H9 (cell line): ENCODE measurements around the gene RAB40C. TPM values are rescaled to one million over a fixed set of nuclear protein-coding genes. Genes with fewer than 3 reads are reported as not detected.

Source experiments
- DNase-seq: peaks from one replicate; pipeline ENCODE4 v3.0.0-alpha.2; 2017
- H2AFZ ChIP-seq: one replicate; pipeline ENCODE4 v1.6.1; 2013; ENCODE audit warnings: mild to moderate bottlenecking, low read length, control low read depth, moderate library complexity
- H2AK5ac ChIP-seq: 2 replicates; pipeline ENCODE4 v1.6.1; 2013; ENCODE audit warnings: low read length, control low read depth, mixed read lengths; ENCODE audit not compliant: insufficient read length
- H2BK120ac ChIP-seq: one replicate; pipeline ENCODE4 v1.6.1; 2013; ENCODE audit warnings: low read depth, mild to moderate bottlenecking, low read length, control low read depth, inconsistent platforms; ENCODE audit not compliant: poor library complexity, severe bottlenecking
- H2BK12ac ChIP-seq: 2 replicates; pipeline ENCODE4 v1.6.1; 2013; ENCODE audit warnings: low read length, control low read depth, mixed read lengths, low read depth; ENCODE audit not compliant: insufficient read length
- H2BK15ac ChIP-seq: 2 replicates; pipeline ENCODE4 v1.6.1; 2013; ENCODE audit warnings: low read depth, low read length, control low read depth
- H2BK20ac ChIP-seq: one replicate; pipeline ENCODE4 v1.6.1; 2013; ENCODE audit warnings: low read depth, mild to moderate bottlenecking, low read length, control low read depth, inconsistent platforms; ENCODE audit not compliant: poor library complexity, severe bottlenecking
- H2BK5ac ChIP-seq: 2 replicates; pipeline ENCODE4 v1.6.1; 2013; ENCODE audit warnings: low read length, control low read depth, mixed read lengths; ENCODE audit not compliant: insufficient read length
- H3K14ac ChIP-seq: 2 replicates; pipeline ENCODE4 v1.6.1; 2013; ENCODE audit warnings: low read length, control low read depth; ENCODE audit not compliant: insufficient read depth
- H3K18ac ChIP-seq: 2 replicates; pipeline ENCODE4 v1.6.1; 2013; ENCODE audit warnings: low read depth, mild to moderate bottlenecking, mixed read lengths, low read length, control low read depth; ENCODE audit not compliant: insufficient read length
- H3K23ac ChIP-seq: 2 replicates; pipeline ENCODE4 v1.6.1; 2013; ENCODE audit warnings: low read length, control low read depth, mixed read lengths, low read depth; ENCODE audit not compliant: insufficient read length
- H3K23me2 ChIP-seq: 2 replicates; pipeline ENCODE4 v1.6.1; 2013; ENCODE audit warnings: low read depth, mild to moderate bottlenecking, mixed read lengths, low read length, control low read depth; ENCODE audit not compliant: insufficient read length, poor library complexity, severe bottlenecking
- H3K27ac ChIP-seq: 2 replicates; pipeline ENCODE4 v1.5.1; 2013; ENCODE audit warnings: low read length, control low read depth, mixed read lengths, low read depth; ENCODE audit not compliant: insufficient read length
- H3K27me3 ChIP-seq: 2 replicates; pipeline ENCODE4 v1.6.1; 2013; ENCODE audit warnings: low read length, control low read depth, inconsistent platforms; ENCODE audit not compliant: insufficient read depth
- H3K4ac ChIP-seq: 2 replicates; pipeline ENCODE4 v1.6.1; 2013; ENCODE audit warnings: low read depth, mild to moderate bottlenecking, control low read depth, inconsistent platforms, low read length, moderate library complexity
- H3K4me1 ChIP-seq: 2 replicates; pipeline ENCODE4 v1.6.1; 2013; ENCODE audit warnings: low read length, control low read depth, inconsistent platforms; ENCODE audit not compliant: insufficient read depth
- H3K4me2 ChIP-seq: 2 replicates; pipeline ENCODE4 v1.6.1; 2013; ENCODE audit warnings: low read length, control low read depth, mixed read lengths; ENCODE audit not compliant: insufficient read length, insufficient read depth
- H3K56ac ChIP-seq: 2 replicates; pipeline ENCODE4 v1.6.1; 2013; ENCODE audit warnings: low read depth, mild to moderate bottlenecking, mixed read lengths, low read length, control low read depth; ENCODE audit not compliant: insufficient read length
- H3K79me1 ChIP-seq: 2 replicates; pipeline ENCODE4 v1.6.1; 2013; ENCODE audit warnings: low read depth, mild to moderate bottlenecking, moderate library complexity, low read length, control low read depth, inconsistent platforms; ENCODE audit not compliant: insufficient read depth, poor library complexity, severe bottlenecking
- H3K79me2 ChIP-seq: 2 replicates; pipeline ENCODE4 v1.6.1; 2013; ENCODE audit warnings: low read length, control low read depth, inconsistent platforms; ENCODE audit not compliant: insufficient read depth
- H3K9ac ChIP-seq: 2 replicates; pipeline ENCODE4 v1.6.1; 2013; ENCODE audit warnings: low read length, control low read depth, mixed read lengths; ENCODE audit not compliant: insufficient read length; ENCODE audit errors: extremely low read depth
- H3K9me3 ChIP-seq: one replicate; pipeline ENCODE4 v1.6.1; 2013; ENCODE audit warnings: low read depth, low read length, inconsistent platforms; ENCODE audit not compliant: control insufficient read depth
- H3T11ph ChIP-seq: one replicate; pipeline ENCODE4 v1.6.1; 2013; ENCODE audit warnings: mild to moderate bottlenecking, low read length, control low read depth, inconsistent platforms
- H4K20me1 ChIP-seq: one replicate; pipeline ENCODE4 v1.6.1; 2013; ENCODE audit not compliant: control insufficient read depth, insufficient read length, insufficient read depth
- H4K5ac ChIP-seq: 2 replicates; pipeline ENCODE4 v1.6.1; 2013; ENCODE audit warnings: low read depth, mild to moderate bottlenecking, mixed read lengths, low read length, control low read depth; ENCODE audit not compliant: insufficient read length
- H4K8ac ChIP-seq: replicated peaks from 2 replicates; pipeline ENCODE4 v1.6.1; 2013; ENCODE audit warnings: low read length, control low read depth, mixed read lengths, low read depth; ENCODE audit not compliant: insufficient read length
- H4K91ac ChIP-seq: 2 replicates; pipeline ENCODE4 v1.6.1; 2013; ENCODE audit warnings: low read depth, mild to moderate bottlenecking, moderate library complexity, mixed read lengths, low read length, control low read depth; ENCODE audit not compliant: insufficient read length
- H3K27ac Mint-ChIP-seq, 3 experiments: 2 replicates in 2 of 3; 3 replicates in 1 of 3; pipeline ENCODE4 v1.8.0; 2020 to 2021; ENCODE audit warnings: mixed read lengths in 3 of 3, mild to moderate bottlenecking in 1 of 3, moderate library complexity in 1 of 3
- H3K27me3 Mint-ChIP-seq: 2 replicates; pipeline ENCODE4 v1.8.0; 2021; ENCODE audit warnings: low read depth, mild to moderate bottlenecking, moderate library complexity, mixed read lengths
- H3K36me3 Mint-ChIP-seq, 3 experiments: 2 replicates in 2 of 3; 3 replicates in 1 of 3; pipeline ENCODE4 v1.8.0; 2020 to 2021; ENCODE audit warnings: low read depth in 3 of 3, mixed read lengths in 3 of 3; ENCODE audit not compliant: insufficient read depth in 1 of 3
- H3K4me1 Mint-ChIP-seq, 2 experiments: 2 replicates each; pipeline ENCODE4 v1.8.0; 2020; ENCODE audit warnings: mixed read lengths in 2 of 2
- H3K4me3 Mint-ChIP-seq, 2 experiments: 2 replicates in 1 of 2; 3 replicates in 1 of 2; pipeline ENCODE4 v1.8.0; 2020 to 2021; ENCODE audit warnings: mild to moderate bottlenecking in 2 of 2, mixed read lengths in 2 of 2, moderate library complexity in 1 of 2
- H3K9me3 Mint-ChIP-seq, 2 experiments: 2 replicates in 1 of 2; 3 replicates in 1 of 2; pipeline ENCODE4 v1.8.0; 2020; ENCODE audit warnings: mild to moderate bottlenecking in 2 of 2, mixed read lengths in 2 of 2, moderate library complexity in 1 of 2
- WGBS: extraction: QIAGEN DNeasy Blood & Tissue Kit; methylation state at CpG from one replicate; pipeline ENCODE4 v1.1.7; 2013; ENCODE audit warnings: missing lambda C conversion rate, low lambda C conversion rate, mixed read lengths; ENCODE audit not compliant: insufficient read length; ENCODE audit errors: extremely low coverage; 5-methylcytosine and 5-hydroxymethylcytosine counted together
- total RNA-seq: library from RNA; stranded (reverse); gene quantifications from 2 replicates; pipeline ENCODE4 v1.2.1, GENCODE V29; 2021
- TF ChIP-seq, protein P1 (sequence below): fragments of 200-600 bp; sonication (generic); conservative IDR thresholded peaks from 3 replicates; pipeline ENCODE4 v1.8.0; 2021; ENCODE audit warnings: antibody characterized with exemption, mild to moderate bottlenecking

Gene RAB40C
- total RNA-seq, 1 experiment from 2014 or later: 19.1 TPM

GRCh38 chr16:592518-593306, 2.8 kb downstream of the RAB40C start:
- Mint-ChIP-seq H3K9me3 (0 out of 5 replicates have a peak, but pooled peaks cover 0 to 3% of the 10 kb centered on the region in 2 experiments), H3K4me3 (no peak overlapping the region), H3K27ac (no peak overlapping the region), H3K36me3 (peaks cover 5 to 15% (median 14%) of the 10 kb centered on the region in 3 experiments; a peak in 6 of 7 replicates), H3K4me1 (peaks cover 10 to 17% of the 10 kb centered on the region in 2 experiments), H3K27me3 (peaks cover 32% of the 10 kb centered on the region)
- no peak overlapping the region for H4K91ac ChIP-seq
- no peak overlapping the region for H3K56ac ChIP-seq
- no peak overlapping the region for H2AFZ ChIP-seq
- no peak overlapping the region for H3K4ac ChIP-seq
- no peaks in the 10 kb centered on the region for H4K20me1 ChIP-seq
- H3T11ph ChIP-seq: no peak overlapping the region
- H3K14ac ChIP-seq: no peak overlapping the region
- peaks cover 3% of the 10 kb centered on the region for H3K79me1 ChIP-seq
- H2BK15ac ChIP-seq: no peak overlapping the region
- TF ChIP-seq, protein P1, sequence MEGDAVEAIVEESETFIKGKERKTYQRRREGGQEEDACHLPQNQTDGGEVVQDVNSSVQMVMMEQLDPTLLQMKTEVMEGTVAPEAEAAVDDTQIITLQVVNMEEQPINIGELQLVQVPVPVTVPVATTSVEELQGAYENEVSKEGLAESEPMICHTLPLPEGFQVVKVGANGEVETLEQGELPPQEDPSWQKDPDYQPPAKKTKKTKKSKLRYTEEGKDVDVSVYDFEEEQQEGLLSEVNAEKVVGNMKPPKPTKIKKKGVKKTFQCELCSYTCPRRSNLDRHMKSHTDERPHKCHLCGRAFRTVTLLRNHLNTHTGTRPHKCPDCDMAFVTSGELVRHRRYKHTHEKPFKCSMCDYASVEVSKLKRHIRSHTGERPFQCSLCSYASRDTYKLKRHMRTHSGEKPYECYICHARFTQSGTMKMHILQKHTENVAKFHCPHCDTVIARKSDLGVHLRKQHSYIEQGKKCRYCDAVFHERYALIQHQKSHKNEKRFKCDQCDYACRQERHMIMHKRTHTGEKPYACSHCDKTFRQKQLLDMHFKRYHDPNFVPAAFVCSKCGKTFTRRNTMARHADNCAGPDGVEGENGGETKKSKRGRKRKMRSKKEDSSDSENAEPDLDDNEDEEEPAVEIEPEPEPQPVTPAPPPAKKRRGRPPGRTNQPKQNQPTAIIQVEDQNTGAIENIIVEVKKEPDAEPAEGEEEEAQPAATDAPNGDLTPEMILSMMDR: no peak
- no peak overlapping the region for H3K9ac ChIP-seq
- no peak overlapping the region for H3K23ac ChIP-seq
- no peak overlapping the region for H4K5ac ChIP-seq
- DNase-seq: no peak
- H3K27me3 ChIP-seq: no peaks in the 10 kb centered on the region; the same call in 1 of the 2 replicates
- no peaks in the 10 kb centered on the region; the same call in 1 of the 2 replicates for H3K79me2 ChIP-seq
- no peak overlapping the region for H2BK12ac ChIP-seq
- H3K4me1 ChIP-seq: no peaks in the 10 kb centered on the region
- no peak overlapping the region for H2BK120ac ChIP-seq
- WGBS: no CpG with 5 or more reads among the region's 24 CpGs
- peaks cover 5% of the 10 kb centered on the region for H3K23me2 ChIP-seq
- H2BK5ac ChIP-seq: no peak overlapping the region
- no peak overlapping the region for H2AK5ac ChIP-seq
- H3K18ac ChIP-seq: no peak overlapping the region
- no peak overlapping the region for H2BK20ac ChIP-seq
- H3K27ac ChIP-seq: no peak overlapping the region
- H4K8ac ChIP-seq: no peak overlapping the region
- no peak overlapping the region for H3K4me2 ChIP-seq
- H3K9me3 ChIP-seq: no peaks in the 10 kb centered on the region
